Fibroblast of skin of left biceps (primary cell): Measurements from ENCODE around the gene HSD17B3.
"Not testable (repeated sequence)": the region's sequence is repeated elsewhere in the genome, so short reads cannot be mapped to it uniquely, and the experiment has no call there.

ENCODE experiments used
- DNase-seq, 2 experiments: peaks; one replicate each; pipeline ENCODE4 v3.0.0-alpha.2; 2013; ENCODE audit warnings: low read depth in 2 of 2

HSD17B3 gene

GRCh38 chr9:96302021-96302420 lies at the start of gene HSD17B3:
TSS of gene HSD17B3 (minus strand) at chr9:96302176. CDS start at chr9:96302104, 72 bp downstream.
- DNase-seq, result no peak

- DNase-seq, result no peak
Observed at GRCh38 chr9:96350866-96351265, 48.9 kb upstream of the HSD17B3 start.

GRCh38 chr9:96348261-96348660 lies 46.3 kb upstream of the HSD17B3 start:
- DNase-seq, result no peak

GRCh38 chr9:96345551-96345950 lies 43.6 kb upstream of the HSD17B3 start:
- DNase-seq, result no peak

DNA sequence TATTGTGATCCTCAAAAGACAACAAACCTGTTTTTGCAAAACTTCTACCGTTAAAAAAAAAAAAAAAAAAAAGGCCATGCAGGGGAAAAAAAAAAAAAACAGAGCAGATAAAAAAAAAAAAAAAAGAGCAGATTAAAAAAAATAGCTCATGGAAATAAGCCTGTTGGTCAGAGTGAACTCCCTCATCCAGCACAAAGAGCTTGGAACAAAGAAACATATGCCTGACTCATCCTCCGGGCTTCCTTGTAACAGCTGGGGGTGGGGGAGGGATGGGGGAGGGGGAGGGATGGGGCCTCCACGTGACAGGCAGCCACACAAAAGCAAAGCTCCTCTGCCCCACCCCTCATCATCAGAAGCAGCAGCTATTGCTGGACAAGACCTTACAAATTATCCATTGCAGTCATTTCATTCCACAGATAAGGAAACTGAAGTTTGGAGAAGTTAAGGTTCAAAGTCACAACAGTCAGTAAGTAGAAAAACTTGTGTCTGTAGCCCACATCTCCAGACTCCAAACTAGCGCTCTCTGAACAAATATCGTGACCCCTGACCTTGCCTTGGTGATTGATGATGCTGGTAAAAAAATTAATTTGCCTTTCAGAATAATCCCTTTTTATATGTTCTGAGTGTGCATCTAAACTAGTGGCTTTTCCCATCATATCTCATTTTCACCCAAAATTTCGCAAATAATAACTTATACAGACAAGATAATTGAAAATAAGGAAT lies 42.6 kb upstream of the HSD17B3 start:
- DNase-seq, result peak; percentile 61 to 73

- no peak for DNase-seq
Observed at GRCh38 chr9:96343515-96344360, 41.8 kb upstream of the HSD17B3 start.

GRCh38 chr9:96342571-96343245 lies 40.7 kb upstream of the HSD17B3 start:
- no peak for DNase-seq

DNA sequence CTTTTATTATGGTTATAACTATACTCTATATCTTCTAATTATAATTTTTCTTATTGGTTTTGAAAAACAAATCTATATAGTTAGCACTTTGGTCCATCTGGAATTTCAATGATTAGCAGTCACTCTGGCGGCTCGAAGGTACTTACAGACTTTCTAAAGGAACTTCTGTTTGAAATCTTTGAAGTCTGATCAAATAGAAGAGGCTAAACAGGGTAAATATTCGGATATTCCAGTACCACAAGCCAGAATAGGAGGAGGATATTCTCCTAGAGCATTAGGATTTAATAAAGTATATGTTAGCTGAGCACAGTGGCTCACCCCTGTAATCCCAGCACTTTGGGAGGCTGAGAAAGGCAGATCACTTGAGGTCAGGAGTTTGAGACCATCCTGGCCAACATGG lies 38.7 kb upstream of the HSD17B3 start:
- no peak for DNase-seq

DNA sequence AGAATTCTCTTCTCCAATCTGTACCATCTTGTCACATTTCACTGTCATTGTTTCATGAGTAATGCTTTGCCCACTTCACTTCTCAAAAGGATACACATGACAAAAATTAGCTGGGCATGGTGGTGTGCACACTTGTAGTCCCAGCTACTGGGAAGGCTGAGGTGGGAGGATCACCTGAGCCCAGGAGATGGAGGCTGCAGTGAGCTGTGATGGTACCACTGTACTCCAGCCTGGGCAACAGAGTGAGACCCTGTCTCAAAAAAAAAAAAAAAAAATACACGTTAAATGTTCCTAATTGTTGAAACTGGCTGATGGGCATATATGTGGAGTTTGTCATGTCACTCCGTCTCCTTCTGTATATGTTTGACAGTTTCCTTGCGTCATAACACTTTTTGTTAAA lies 36.3 kb upstream of the HSD17B3 start:
- no peak for DNase-seq

DNA sequence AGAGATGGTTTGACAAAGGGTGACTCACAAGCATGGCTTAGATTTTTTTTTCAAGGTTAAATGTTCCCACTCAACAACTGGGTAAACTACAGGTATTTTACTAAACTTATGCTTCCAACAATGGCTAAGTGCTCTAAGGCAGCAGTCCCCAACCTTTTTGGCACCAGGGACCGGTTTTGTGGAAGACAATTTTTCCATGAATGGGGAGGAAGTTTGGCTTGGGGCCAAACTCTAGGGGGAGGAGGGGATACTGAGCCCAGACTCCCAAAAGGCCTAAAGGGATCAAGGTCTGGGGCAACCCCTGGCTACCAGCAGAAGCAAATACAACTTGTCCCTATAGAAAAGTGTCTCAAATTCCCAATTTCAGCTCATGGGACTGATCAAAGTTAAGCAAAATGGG lies 32.0 kb upstream of the HSD17B3 start:
- no peak for DNase-seq

GRCh38 chr9:96331236-96331947 lies 29.4 kb upstream of the HSD17B3 start:
- no peak for DNase-seq

- peak; percentile 25 to 30 for DNase-seq
Observed at GRCh38 chr9:96327694-96328352, 25.8 kb upstream of the HSD17B3 start.

- DNase-seq, result no peak
Observed at GRCh38 chr9:96323169-96323568, 21.2 kb upstream of the HSD17B3 start.

- DNase-seq, result not testable (repeated sequence)
Observed at GRCh38 chr9:96322736-96323135, 20.8 kb upstream of the HSD17B3 start.

DNA sequence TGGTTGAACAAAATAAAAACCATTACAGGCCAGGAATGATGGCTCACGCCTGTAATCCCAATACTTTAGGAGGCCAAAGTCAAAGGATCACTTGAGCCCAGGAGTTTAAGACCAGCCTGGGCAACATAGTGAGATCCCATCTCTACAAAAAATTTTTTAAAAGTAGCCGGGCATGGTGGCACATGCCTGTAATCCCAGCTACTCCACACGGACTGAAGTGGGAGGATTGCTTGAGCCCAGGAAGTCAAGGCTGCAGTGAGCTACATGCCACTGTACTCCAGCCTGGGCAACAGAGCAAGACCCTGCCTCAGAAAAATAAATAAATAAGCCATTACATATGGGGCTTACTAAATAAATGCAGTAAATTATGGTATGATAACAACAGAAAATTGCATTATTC lies 20.2 kb upstream of the HSD17B3 start:
- DNase-seq, result not testable (repeated sequence)

- DNase-seq, result no peak
Observed at GRCh38 chr9:96321515-96321914, 19.5 kb upstream of the HSD17B3 start.

- DNase-seq, result no peak
Observed at GRCh38 chr9:96320749-96321280, 18.8 kb upstream of the HSD17B3 start.

- DNase-seq, result no peak
Observed at GRCh38 chr9:96318921-96319565, 17.1 kb upstream of the HSD17B3 start.

- no peak for DNase-seq
Observed at GRCh38 chr9:96317335-96317980, 15.5 kb upstream of the HSD17B3 start.

DNA sequence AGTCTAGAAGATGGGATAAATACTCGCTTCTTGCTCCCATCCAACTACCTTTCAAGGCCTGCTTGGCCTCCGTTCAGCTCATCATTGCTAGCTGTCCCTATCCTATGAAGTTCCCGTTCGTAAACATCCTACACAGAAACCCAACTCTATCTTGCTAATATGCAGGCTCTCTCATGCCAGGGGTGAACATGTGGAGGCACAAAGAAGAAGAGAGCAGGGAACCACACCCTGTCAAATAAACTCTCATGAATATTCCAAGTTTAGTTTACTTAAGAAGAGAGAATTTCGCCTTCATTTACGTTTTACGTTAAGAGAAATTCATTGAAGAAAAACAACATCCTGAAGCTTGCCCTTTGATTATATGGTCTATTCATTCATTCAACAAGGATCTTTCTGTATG lies 7.9 kb upstream of the HSD17B3 start:
- DNase-seq, result no peak
